A549 (cell line): Measurements from ENCODE around the gene SERPING1. TPM values are rescaled to one million over a fixed set of nuclear protein-coding genes. Genes with fewer than 3 reads are reported as not detected.

Experiments
- ATAC-seq, 2 experiments: fragments of 200-7000 bp in 1 of 2; fragments of >200 bp in 1 of 2; cut with Nextera tagmentation in 1 of 2; cut with Tn5 transposase in 1 of 2; 3 replicates each; pipeline versions ENCODE4 v1.8.0 to v1.9.1; 2018 to 2020; ENCODE audit warnings: mild to moderate bottlenecking in 1 of 2, moderate library complexity in 1 of 2
- CTCF ChIA-PET: fragments of 300-600 bp; sonication (Branson Sonifier 250); formaldehyde crosslinking; extraction: SDS; loops from one replicate; lab custom pipeline; 2021; ENCODE audit warnings: antibody characterized with exemption, inconsistent platforms; lab: Yijun Ruan, JAX
- POLR2A ChIA-PET: fragments of 350-600 bp; formaldehyde crosslinking; extraction: SDS; loops from one replicate; lab custom pipeline; 2021; ENCODE audit warnings: antibody characterized with exemption, inconsistent platforms; lab: Yijun Ruan, JAX
- DNase-seq, 2 experiments: peaks; one replicate each; pipeline versions ENCODE4 v3.0.0 to v3.0.0-alpha.2; 2011 to 2016; ENCODE audit warnings: low read depth in 1 of 2, low spot score in 1 of 2
- FAIRE-seq: peaks from 2 replicates; lab custom pipeline; 2011; peaks lifted over from hg19 to GRCh38; lab: Jason Lieb, UNC
- H3K27ac ChIP-seq, 2 experiments: fragments of >200 bp; sonication (Bioruptor Twin); formaldehyde crosslinking; 3 replicates each; pipeline ENCODE4 v1.5.1; 2016 to 2017
- H3K4me1 ChIP-seq: fragments of >200 bp; sonication (Bioruptor Twin); formaldehyde crosslinking; 3 replicates; pipeline ENCODE4 v1.6.1; 2016
- H3K4me2 ChIP-seq: fragments of >200 bp; sonication (Bioruptor Twin); formaldehyde crosslinking; 3 replicates; pipeline ENCODE4 v1.6.1; 2016
- H3K4me3 ChIP-seq: fragments of >200 bp; sonication (Bioruptor Twin); formaldehyde crosslinking; 3 replicates; pipeline ENCODE4 v1.5.1; 2016
- H3K9me3 ChIP-seq: fragments of >200 bp; sonication (Bioruptor Twin); formaldehyde crosslinking; 3 replicates; pipeline ENCODE4 v1.6.1; 2016
- BHLHE40 ChIP-seq: IDR thresholded peaks from 2 replicates; pipeline ENCODE4 v1.6.1; 2012; ENCODE audit warnings: low read depth, low read length, inconsistent platforms
- EP300 ChIP-seq, 2 experiments: fragments of >200 bp; sonication (Bioruptor Twin); formaldehyde crosslinking; IDR thresholded peaks; 2 replicates in 1 of 2; 3 replicates in 1 of 2; pipeline ENCODE4 v1.6.1; 2016 to 2017
- FOSB ChIP-seq: fragments of 250-450 bp; sonication (Bioruptor Pico); IDR thresholded peaks from 2 replicates; pipeline ENCODE4 v1.5.0; 2020; ENCODE audit warnings: mild to moderate bottlenecking, moderate library complexity
- FOSL2 ChIP-seq, 2 experiments: fragments of 450-650 bp in 1 of 2; fragments of >200 bp in 1 of 2; sonication (Bioruptor Twin) in 1 of 2; formaldehyde crosslinking; IDR thresholded peaks; 2 replicates each; pipeline versions ENCODE4 v1.5.0 to v1.6.1; 2016 to 2020; ENCODE audit warnings: mild to moderate bottlenecking in 1 of 2, moderate library complexity in 1 of 2
- HOXB13 ChIP-seq: fragments of 250-450 bp; sonication (Bioruptor Pico); IDR thresholded peaks from 2 replicates; pipeline ENCODE4 v1.5.0; 2020; ENCODE audit warnings: low read depth, mild to moderate bottlenecking, moderate library complexity
- HOXB5 ChIP-seq: fragments of 250-450 bp; sonication (Bioruptor Pico); IDR thresholded peaks from 2 replicates; pipeline ENCODE4 v1.5.0; 2020; ENCODE audit warnings: mild to moderate bottlenecking, moderate library complexity
- KDM1A ChIP-seq: fragments of 200-600 bp; sonication (generic); IDR thresholded peaks from 2 replicates; pipeline ENCODE4 v1.6.1; 2016; ENCODE audit warnings: low read depth, mild to moderate bottlenecking
- NFE2L2 ChIP-seq: fragments of 150-350 bp; conservative IDR thresholded peaks from 2 replicates; pipeline ENCODE4 v1.6.1; 2014; ENCODE audit warnings: low read length
- POLR2A ChIP-seq: IDR thresholded peaks from 2 replicates; pipeline ENCODE4 v1.6.1; 2012; ENCODE audit warnings: mild to moderate bottlenecking, low read length
- POLR2AphosphoS2 ChIP-seq: conservative IDR thresholded peaks from 2 replicates; pipeline ENCODE4 v1.6.1; 2012; ENCODE audit warnings: low read length, improper control_type of control experiment, inconsistent platforms
- RNF2 ChIP-seq: fragments of 200-600 bp; sonication (generic); IDR thresholded peaks from 2 replicates; pipeline ENCODE4 v1.6.1; 2016; ENCODE audit warnings: low read depth, mild to moderate bottlenecking, antibody characterized with exemption, moderate library complexity, borderline replicate concordance
- SMC3 ChIP-seq: fragments of >200 bp; sonication (Bioruptor Twin); formaldehyde crosslinking; IDR thresholded peaks from 3 replicates; pipeline ENCODE4 v1.6.1; 2018; ENCODE audit warnings: inconsistent platforms
- SREBF2 ChIP-seq: fragments of 450-650 bp; IDR thresholded peaks from 2 replicates; pipeline ENCODE4 v1.6.1; 2014; ENCODE audit warnings: mild to moderate bottlenecking, moderate library complexity
- TFCP2L1 ChIP-seq: fragments of 250-450 bp; sonication (Bioruptor Pico); IDR thresholded peaks from 2 replicates; pipeline ENCODE4 v1.5.0; 2021; ENCODE audit warnings: mild to moderate bottlenecking
- ZFP36 ChIP-seq: fragments of 450-650 bp; IDR thresholded peaks from 2 replicates; pipeline ENCODE4 v1.6.1; 2014; ENCODE audit warnings: borderline replicate concordance; ENCODE audit not compliant: partially characterized antibody
- ZNF302 ChIP-seq: fragments of 250-450 bp; sonication (Bioruptor Pico); IDR thresholded peaks from 2 replicates; pipeline ENCODE4 v1.9.0; 2021; ENCODE audit warnings: inconsistent platforms, mild to moderate bottlenecking, moderate library complexity
- WGBS: methylation state at CpG from one replicate; pipeline ENCODE4 v1.1.6; 2017; ENCODE audit errors: missing lambda C conversion rate; 5-methylcytosine and 5-hydroxymethylcytosine counted together
- polyA plus RNA-seq, 4 experiments: library from polyadenylated mRNA; depleted of rRNA in 3 of 4; stranded (reverse); fragments of >200 nt; fragmentation: RNase III in 1 of 4; extraction: RNeasy Plus Mini Kit Qiagen cat#74134 plus additional on column Dnase treatment in 1 of 4; gene quantifications; 2 replicates in 3 of 4; 3 replicates in 1 of 4; pipeline ENCODE4 v1.2.3, GENCODE V29; 2011 to 2017

Gene SERPING1
- polyA plus RNA-seq, 2 of the 4 experiments (the other 2 are of a cell fraction): 0.59 to 0.63 TPM

DNA sequence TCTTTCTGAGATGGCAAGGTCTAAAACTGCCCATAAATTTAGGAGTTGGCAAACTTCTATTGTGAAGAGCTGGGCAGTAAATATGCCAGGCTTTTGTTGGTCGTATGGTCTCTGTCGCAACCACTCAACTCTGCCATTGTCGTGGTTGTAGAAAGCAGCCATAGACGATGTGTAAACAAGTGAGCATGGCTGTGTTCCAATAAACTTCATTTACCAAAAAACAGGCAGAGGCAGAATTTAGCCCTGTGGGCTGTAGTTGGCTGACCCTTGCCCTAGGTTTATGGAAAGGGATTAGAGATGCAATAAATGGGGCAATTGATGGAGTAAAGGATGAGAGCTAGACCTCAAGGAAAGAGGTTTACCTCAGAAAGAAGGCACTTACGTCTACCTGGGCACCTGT, 34.6 kb downstream of the SERPING1 start:
- no peak overlapping the region for H3K4me3 ChIP-seq
- H3K9me3 ChIP-seq: no peaks in the 10 kb centered on the region
- 0 out of 3 replicates have a peak overlapping the region, but pooled peaks have one; percentile 2 for H3K4me2 ChIP-seq
- ChIA-PET CTCF (interaction anchor here (0.7 to 3.3 kb wide), 5 partner anchors 9 to 132 kb away, joined by 4 to 24 read pairs (median 10); partner anchors contain the start of gene UBE2L6), POLR2A (no interaction called here)
- FAIRE-seq (no peak), DNase-seq (no peak), ATAC-seq (no peak)
- no peaks in the 10 kb centered on the region for H3K4me1 ChIP-seq
- H3K27ac ChIP-seq: no peak overlapping the region
- TF ChIP-seq SMC3 (no peak), POLR2A (no peak), BHLHE40 (no peak), KDM1A (no peak), RNF2 (no peak), TFCP2L1 (no peak), HOXB13 (CRISPR knock-in tag) (no peak), POLR2AphosphoS2 (no peak), HOXB5 (CRISPR knock-in tag) (no peak)
- WGBS: 13% methylated on average over 5 of the region's 5 CpGs

- 19% methylated on average over 6 of the region's 6 CpGs for WGBS
- Histone ChIP-seq H3K4me3 (no peak overlapping the region), H3K27ac (no peak overlapping the region), H3K9me3 (no peaks in the 10 kb centered on the region), H3K4me2 (no peak overlapping the region), H3K4me1 (peaks cover 6% of the 10 kb centered on the region)
- POLR2A ChIA-PET: no interaction called here
- no peak for ATAC-seq
- FAIRE-seq: no peak
- CTCF ChIA-PET: interaction anchor here (1.5 to 2.6 kb wide), 3 partner anchors 11 to 65 kb away, joined by 3 to 16 read pairs (median 10); partner anchors contain the start of gene UBE2L6
- TF ChIP-seq HOXB5 (CRISPR knock-in tag) (no peak), FOSB (CRISPR knock-in tag) (no peak), ZFP36 (peak; percentile 58)
- no peak for DNase-seq
These were observed 36.0 kb downstream of the SERPING1 start for GRCh38 chr11:57633394-57634070.

- POLR2A ChIA-PET: no interaction called here
- H3K4me2 ChIP-seq: no peak overlapping the region
- no peak for DNase-seq
- no peaks in the 10 kb centered on the region for H3K9me3 ChIP-seq
- TF ChIP-seq SREBF2 (no peak), ZFP36 (peak; percentile 80)
- H3K4me1 ChIP-seq: peaks cover 8% of the 10 kb centered on the region
- no peak for FAIRE-seq
- no peak for ATAC-seq
- no peak overlapping the region for H3K27ac ChIP-seq
- CTCF ChIA-PET: interaction anchor here (0.9 to 2.6 kb wide), 5 partner anchors 9 to 278 kb away, joined by 3 to 16 read pairs (median 3); partner anchors contain the start of gene UBE2L6
- no peak overlapping the region for H3K4me3 ChIP-seq
These were observed 36.8 kb downstream of the SERPING1 start for GRCh38 chr11:57634311-57634710.

- Histone ChIP-seq H3K9me3 (no peaks in the 10 kb centered on the region), H3K27ac (no peak overlapping the region), H3K4me1 (peaks cover 17% of the 10 kb centered on the region), H3K4me2 (no peak overlapping the region), H3K4me3 (no peak overlapping the region)
- no peak for DNase-seq
- no peak for TF ChIP-seq ZNF302 (CRISPR knock-in tag)
- no peak for TF ChIP-seq EP300 (IDR thresholded peaks at IDR 0.05)
- ChIA-PET POLR2A (no interaction called here), CTCF (interaction anchor here (1.1 to 2.6 kb wide), 3 partner anchors 10 to 279 kb away, joined by 3 to 16 read pairs (median 8); partner anchors contain the start of gene UBE2L6)
- 66% methylated on average over 8 of the region's 8 CpGs for WGBS
- FAIRE-seq: no peak
- no peak for ATAC-seq
These were observed 37.8 kb downstream of the SERPING1 start for GRCh38 chr11:57635246-57635645.

DNA sequence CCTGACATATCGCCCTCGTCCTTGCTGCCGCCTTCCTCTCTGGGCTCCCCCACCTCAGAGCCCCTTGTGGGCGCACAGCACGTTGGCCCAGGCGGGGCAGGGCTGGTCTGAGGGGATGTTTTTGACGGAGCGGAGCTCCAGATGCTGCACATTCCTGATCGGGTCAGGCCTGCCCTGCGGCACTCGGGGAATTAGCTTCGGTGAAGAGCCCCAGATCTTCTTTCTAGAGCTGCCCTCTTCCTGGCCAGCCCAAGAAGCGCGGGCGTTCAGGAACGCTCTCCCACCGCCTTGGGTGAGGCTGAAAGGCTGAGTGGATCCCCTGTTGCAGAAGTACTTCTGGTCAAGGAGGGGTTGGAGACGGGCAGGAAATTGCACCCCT, 40.1 kb downstream of the SERPING1 start:
- POLR2A ChIA-PET: no interaction called here
- no peak for TF ChIP-seq SREBF2
- TF ChIP-seq NFE2L2: no peak
- no peak for TF ChIP-seq KDM1A
- no peak for TF ChIP-seq BHLHE40
- TF ChIP-seq FOSL2 (IDR thresholded peaks at IDR 0.05): no peak
- TF ChIP-seq FOSL2 (CRISPR knock-in tag; IDR thresholded peaks at IDR 0.05): no peak
- TF ChIP-seq HOXB5 (CRISPR knock-in tag): no peak
- 86% methylated on average over 16 of the region's 18 CpGs for WGBS
- DNase-seq: no peak
- peak; percentile 1 to 3; a peak in 3 of 6 replicates for ATAC-seq
- peak overlapping the region; percentile 87 for H3K4me2 ChIP-seq
- CTCF ChIA-PET: interaction anchor here (0.6 to 8.5 kb wide), 5 partner anchors 40 to 180 kb away, joined by 4 to 87 read pairs (median 7); partner anchors contain the start of genes RTN4RL2 and UBE2L6
- H3K9me3 ChIP-seq: no peaks in the 10 kb centered on the region
- no peak for FAIRE-seq
- H3K4me3 ChIP-seq: peak overlapping the region; percentile 89
- peak overlapping the region; percentile 99 for H3K27ac ChIP-seq
- H3K4me1 ChIP-seq: peaks cover 26% of the 10 kb centered on the region
